Urothelium cell line (cell line): ENCODE data around the gene DCLK2.

Experiments used
- DNase-seq: peaks from one replicate; pipeline ENCODE4 v3.0.0; 2011; ENCODE audit warnings: low spot score, mixed read lengths
- FAIRE-seq: peaks from 2 replicates; lab custom pipeline; 2011; peaks lifted over from hg19 to GRCh38; lab: Jason Lieb, UNC

DCLK2 gene

GRCh38 chr4:150305995-150306394, 227.8 kb downstream of the DCLK2 start:
- DNase-seq (peak; percentile 62), FAIRE-seq (no peak)

- FAIRE-seq: no peak
Measured at GRCh38 chr4:150306719-150307118, 228.5 kb downstream of the DCLK2 start.

More at GRCh38 chr4:150306719-150307118, 228.5 kb downstream of the DCLK2 start:
- DNase-seq: no peak
